EL (cell line): ENCODE data around the gene PTPN1.
"Not testable (repeated sequence)": the region's sequence is repeated elsewhere in the genome, so short reads cannot be mapped to it uniquely, and the experiment has no call there.

Experiments
- DNase-seq: peaks from one replicate; pipeline ENCODE4 v3.0.0-alpha.2; 2016

PTPN1 gene

DNA sequence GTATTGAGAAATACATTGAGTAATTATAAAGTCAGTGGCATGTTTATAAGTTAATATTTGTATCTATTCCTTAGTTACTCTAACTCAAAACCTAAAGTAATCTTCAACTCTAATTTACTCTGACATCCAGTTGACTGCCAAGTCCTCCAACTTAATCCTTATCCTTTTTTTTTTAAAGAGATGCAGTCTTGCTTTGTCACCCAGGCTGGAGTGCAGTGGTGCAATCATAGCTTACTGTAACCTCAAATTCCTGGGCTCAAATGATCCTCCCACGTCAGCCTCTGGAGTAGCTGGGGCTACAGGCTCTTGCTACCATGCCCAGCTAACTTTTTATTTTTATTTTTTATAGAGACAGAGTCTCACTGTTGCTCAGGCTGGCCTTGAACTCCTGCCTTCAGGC lies 24.4 kb downstream of the PTPN1 start:
- peak; percentile 84 for DNase-seq

DNA sequence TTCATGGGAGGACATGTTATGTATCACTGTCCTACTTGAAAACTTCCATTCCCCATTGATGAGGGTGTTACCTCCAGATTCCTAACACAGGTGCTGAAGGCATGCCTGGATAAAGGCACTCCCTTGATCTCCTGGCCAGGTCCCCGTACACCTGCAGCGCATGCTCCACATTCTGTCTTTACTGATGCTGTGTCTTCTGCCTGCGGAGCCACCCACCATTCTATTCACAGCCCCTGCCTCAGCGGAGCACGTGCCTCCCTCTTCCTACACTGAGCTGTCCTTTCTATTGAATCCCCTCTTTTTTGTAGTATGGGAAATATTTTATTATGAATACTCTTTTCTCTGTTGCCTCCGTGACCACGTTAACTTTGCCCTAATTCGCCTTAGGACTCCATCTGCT lies 25.0 kb downstream of the PTPN1 start:
- no peak for DNase-seq

DNA sequence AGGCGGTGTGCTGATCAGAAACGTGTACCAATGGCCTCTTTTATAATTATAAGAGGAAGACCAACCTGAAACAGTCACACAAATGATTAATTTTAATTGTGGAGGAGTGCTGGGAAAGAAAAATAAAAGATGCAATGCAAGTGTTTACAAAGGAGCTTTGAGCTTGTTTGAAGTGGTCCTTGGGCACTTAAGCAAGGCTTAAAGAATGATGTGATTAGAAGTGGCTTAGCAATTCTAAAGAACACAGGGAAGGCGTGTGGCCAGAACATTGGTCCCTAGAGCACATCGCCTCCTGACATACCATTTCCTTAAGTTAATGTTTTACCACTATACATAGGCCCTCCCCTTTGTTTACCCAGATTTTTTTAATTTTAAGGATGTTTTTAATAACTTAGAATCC lies 26.1 kb downstream of the PTPN1 start:
- no peak for DNase-seq

DNA sequence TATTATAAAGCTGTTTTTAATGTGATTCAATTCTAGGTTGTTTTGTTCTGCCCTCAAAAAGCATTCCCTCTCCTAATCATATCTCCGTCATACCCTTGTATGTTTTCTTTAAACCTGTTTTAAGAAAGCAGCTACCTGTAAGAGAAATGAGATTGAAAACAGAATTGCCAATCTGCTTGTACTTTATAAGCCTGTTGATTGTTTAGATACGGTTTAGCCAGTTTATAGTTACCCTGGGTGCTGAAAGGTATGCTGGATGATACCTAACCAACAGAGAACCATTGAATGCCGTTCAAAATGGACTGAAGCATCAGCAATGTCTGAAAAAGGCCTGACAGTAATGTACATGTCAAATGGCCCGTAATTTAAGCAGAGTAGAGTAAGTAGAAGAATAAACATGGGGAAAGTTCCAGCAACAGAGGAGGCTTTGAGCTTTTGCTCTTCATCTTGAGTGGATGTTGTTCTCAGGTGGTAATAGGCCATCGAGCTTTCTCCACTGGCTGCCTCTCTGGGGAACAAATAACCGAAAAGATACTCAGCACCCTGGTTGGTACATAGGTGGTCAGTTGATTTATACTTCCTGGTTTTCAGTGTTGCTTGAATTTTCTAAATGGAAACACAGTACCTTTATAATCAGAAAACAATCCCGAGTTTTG lies 27.5 kb downstream of the PTPN1 start:
- DNase-seq, result no peak

DNA sequence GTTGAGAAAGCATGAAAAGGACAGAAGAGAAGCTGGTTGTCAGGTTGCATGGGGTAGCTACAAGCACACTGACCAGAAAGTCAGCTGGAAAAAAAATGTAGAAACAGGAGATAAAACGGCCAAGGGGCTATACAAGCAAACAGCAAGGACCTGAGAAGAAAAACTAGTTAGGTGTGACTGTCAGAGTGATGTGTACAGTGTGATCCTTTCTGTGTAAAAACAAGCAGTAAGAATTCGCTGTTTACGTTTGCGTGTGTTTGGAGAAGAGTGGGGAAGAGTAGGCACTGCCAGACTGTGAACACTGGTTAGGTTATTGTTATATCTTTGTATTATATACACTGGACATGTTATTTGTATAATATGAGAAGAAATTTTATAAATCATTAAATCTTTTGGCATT lies 28.1 kb downstream of the PTPN1 start:
- no peak for DNase-seq

DNA sequence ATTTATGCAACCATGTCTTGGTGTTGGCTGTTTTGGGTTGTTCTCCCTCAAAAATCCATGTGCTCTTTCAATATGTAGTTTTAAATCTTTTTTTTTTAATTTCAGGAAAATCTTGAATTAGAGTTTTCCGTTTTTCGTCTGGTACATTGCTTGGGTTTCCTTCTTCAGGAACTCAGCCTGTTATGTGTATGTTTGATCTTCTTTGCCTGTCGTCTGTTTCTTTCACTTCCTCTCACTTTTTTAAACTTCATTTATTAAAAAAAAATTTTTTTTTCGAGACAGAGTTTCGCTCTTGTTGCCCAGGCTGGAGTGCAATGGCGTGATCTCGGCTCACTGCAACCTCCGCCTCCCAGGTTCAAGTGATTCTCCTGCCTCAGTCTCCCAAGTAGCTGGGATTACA lies 29.6 kb downstream of the PTPN1 start:
- not testable (repeated sequence) for DNase-seq

DNA sequence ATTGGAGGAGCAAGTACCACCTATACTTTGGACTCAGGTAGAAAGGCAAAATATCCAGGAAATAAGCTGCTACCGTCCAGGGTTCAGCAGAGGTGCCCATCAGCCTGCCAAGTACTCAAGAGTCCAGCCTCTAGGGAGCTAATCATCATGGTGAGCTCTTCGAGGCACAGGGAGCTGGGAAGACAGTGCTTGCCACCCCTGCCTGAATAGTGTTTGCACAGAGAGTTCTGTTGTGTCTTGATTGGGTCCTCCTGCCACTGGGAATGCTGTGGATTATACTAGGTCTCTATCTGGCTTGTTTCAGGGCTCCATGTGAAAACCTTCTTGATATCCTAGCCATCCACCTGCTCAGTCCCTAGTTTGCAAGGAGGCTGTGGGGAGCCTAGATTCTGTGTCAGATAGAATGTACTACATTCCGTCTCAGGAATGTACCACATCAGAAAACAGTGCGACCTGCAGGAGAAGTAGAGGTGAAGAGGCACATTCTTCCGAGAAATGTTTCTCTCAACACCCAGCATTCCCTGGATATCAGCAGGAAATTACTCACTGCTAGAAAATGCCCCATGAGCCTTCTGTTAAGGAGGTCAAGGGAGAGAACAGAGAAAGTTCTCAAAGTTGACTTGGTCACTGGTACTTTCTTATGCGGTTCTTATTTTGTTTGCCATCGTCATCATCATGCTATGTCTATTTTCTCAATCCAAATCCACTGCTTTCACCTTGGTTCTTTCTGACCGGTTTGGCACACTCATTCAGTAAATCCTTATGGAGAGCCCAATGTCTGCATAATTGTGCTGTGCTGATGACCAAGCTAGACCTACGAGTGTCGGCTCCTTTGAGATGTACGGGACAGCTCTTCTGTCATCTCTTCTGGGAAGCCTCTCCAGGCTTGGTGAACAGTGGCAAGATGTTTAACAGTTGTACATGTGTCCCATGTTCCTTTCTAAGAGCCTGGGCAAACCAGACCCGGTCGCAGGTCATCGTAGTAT lies 30.7 kb downstream of the PTPN1 start:
- peak; percentile 97 for DNase-seq

DNA sequence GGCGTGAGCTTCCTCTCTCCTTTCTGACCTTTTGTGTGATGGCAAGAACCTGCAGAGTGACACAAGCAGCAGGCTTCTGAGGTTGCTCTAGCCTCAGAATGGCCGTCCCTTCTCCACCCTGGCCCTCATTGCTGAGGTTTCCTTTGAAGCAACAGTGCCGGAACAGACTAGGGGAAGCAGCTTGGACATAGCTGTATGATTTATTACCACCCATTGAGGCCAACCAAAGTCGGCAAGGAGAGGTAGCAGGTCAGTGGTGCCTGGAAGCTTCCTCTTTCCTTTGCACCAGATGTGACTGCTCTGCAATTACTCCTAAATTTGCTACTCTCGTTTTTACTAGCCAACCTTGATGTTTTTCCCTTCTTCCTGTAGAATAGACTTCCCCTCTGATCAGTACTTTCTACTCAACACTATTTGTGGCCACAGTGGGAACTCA lies 31.4 kb downstream of the PTPN1 start:
- no peak for DNase-seq

DNA sequence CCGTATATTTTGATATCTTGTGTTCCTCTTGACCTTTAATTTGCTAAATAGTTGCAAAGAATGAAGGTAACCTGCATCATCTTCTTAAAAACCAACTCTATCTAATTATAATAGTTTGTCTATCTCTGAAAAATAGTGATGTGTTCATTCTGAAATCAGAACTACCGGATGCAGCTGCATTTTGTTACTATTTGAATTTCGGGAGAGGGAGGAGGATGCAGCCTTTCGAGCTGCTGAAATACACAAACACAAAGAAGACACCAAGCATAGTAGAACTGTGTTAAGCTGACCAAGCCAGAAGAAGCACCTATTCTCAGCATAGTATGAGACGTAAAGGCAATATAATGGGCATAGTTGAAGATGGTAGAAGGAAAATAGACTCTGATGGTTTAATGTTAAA lies 33.1 kb downstream of the PTPN1 start:
- no peak for DNase-seq

DNA sequence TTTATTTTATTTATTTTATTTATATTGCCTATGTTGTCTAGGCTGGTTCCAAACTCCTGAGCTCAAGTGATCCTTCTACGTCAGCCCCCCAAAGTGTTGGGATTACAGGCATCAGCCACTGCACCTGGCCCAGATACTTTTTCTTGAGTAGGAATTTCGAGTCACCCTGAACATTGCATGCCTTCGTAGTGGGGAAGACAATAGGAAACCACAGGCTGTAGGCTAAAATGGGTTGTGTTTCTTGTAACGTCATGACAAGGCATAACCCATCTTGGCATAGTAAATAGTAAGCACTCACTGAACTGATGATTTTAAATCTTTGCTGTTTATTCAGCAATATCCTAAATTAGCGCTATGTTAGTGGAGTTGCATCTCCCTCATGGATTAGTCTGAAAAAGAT lies 34.9 kb downstream of the PTPN1 start:
- DNase-seq, result no peak

DNA sequence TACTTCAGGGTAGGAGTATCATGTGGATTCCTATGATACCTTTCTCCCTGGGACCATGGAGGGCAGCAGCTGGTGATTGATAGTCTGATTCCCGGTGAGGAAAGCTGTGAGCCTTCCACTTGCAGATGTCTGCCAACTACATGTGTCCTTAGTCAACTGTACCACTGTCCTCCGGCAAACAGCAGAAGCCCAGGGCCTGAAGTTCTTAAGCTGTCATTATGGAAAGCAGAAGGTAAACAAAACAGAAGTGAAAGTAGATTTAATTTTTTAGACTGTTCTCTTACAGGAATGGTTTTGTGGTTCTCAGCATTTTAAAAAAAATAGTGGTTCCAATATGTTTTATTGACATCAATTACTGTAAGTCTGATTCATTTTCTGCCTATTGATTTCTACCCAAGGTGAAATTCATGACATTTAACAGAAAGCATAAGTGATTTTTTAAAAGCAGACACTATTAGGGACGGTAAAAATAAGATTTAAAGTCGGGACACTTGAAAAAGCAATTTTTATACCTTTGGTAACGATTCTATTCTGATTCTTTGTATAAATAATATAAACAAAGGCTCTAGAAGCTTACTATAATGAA lies 36.6 kb downstream of the PTPN1 start:
- DNase-seq, result no peak

DNA sequence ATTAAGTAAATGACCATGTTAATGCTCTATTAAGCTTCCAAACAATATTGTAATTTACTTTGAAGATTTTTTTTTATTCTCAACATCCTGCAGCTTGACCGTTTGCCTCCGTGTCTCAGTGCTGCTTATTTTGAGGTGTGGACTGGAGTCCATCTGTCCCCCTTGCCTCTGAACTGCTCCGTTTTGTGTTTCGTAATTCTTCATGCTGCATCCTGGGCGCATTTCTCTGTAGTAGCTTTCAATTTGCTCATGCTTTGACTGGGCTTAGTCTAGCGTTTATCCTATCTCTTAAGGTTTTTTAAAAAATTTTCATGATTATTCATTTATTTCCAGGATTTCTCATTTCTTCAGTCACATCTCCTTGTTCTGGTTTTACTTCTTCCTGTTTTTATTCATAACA lies 37.8 kb downstream of the PTPN1 start:
- no peak for DNase-seq

DNA sequence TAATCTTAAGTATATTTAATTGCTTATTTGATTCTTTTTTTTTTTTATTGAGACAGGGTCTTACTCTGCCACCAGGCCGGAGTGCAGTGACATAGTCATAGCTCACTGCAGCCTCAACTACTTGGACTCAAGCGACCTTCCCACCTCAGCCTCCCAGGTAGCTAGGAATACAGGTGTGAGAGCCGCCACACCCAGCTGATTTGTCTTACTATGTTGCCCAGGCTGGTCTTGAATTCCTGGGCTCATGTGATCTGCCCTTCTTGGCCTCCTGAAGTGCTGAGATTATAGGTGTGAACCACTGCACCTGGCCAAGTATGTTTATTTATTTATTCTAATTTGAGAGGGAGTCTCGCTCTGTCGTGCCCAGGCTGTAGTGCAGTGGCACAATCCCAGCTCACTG lies 38.2 kb downstream of the PTPN1 start:
- no peak for DNase-seq

DNA sequence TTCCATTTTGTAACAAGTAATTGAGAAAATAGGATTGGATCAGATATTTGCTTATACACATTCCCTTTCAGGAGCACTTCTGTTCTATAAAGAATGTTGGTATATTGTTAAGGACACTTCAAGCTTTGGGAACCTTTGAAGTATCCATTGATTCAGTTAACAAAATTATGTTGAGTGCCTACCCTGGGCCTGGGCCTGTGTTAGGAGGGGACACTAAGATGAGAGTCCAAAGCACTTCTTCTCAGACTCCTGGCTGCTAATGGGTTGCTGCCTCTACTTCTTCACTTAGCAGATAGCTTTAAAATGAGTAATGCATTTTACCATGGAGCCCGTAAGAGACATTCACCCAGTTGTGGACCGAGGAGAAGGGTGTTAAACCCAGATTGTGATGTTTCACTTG lies 40.3 kb downstream of the PTPN1 start:
- no peak for DNase-seq

DNA sequence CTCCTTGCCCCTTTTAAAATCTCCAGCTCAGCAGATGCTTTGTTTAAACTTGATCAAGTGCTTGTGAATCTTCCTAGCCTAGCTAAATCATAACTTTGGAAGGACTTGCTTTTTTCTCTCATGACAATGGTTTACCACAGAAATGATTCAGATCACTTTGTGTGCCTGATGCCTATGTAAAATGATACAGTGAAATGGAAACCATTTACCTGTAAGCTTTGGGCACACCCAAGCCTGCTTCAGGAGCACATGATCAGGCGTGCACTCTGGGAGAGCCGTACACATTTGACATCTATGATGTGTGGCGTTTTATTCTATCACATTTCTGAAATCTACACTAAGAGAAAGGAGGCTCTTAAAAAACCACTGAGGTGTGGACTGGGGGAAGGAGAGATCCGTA lies 41.1 kb downstream of the PTPN1 start:
- no peak for DNase-seq

DNA sequence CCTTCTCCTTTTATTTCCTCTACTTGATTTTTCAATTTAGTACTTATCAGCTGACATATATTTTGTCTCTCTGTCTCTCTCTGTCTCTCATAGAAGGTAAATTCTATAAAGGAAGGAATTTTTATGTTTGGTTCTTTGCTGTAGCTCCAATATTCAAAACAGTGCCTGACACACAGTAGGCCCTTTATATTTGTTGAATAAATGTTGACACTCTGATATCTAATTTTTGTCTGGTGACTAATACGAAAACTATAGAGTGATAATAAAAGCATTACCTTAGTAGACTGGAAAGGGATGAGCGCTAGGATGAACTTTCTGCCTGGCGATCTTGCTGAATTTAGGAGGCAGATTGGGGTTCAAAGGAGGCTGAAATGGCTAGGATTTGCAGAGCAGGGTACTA lies 42.8 kb downstream of the PTPN1 start:
- DNase-seq, result no peak

DNA sequence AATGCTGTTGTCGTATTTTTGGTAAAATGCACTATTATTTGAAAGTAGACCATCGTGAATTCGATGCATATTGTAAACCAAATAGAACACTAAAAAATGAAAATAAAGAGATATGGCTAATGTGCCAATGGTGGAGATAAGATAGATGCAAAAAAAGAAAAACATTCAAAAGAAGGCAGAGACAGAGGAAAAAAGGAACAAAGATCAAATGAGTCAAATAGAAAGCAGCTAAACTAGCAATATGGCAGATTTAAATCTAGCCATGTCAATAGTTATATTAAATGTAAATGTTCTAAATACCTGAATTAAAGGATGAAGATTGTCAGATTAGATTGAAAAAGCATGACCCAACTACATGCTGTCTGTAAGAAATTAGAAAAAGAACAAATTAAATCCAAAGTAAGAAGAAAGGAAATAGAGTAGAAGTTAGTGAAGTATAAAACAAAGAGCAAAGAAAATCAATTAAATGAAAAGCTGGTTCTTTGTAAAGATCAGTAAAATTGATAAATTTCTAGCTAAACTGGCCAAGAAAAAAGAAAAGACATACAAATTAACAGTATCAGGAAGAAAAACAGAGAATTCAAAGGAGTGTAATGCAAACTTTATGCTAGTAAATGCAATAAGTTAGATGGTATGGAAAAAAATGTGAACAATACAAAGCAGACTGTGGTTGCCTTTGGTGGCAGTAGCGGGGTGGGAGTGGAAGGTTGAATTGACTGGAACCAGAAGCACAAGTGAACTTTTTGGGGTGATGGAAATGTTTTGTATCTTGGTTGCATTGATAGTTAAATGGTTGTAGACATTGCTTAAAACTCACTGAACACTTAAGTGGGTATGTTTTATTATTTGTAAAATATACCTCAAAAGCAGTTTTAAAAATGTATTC lies 44.8 kb downstream of the PTPN1 start:
- no peak for DNase-seq

DNA sequence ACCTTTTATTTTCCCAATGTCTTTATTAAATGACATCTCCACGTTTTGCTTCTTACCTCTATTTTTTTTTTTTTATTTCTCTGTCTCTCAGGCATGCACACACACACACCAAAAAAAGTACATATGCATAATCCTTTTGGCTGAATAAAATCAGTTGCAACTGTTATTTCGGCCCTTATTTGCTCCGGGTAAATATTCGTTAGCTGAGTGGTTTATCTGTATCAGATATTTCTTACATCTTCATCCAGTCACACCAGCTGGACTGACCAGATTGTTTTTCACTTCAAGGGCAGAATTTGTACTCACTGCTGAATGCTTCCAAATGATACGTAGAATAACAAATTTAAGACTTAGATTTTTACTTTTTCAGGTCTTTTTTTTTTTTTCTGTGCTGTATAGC lies 45.5 kb downstream of the PTPN1 start:
- DNase-seq, result no peak

DNA sequence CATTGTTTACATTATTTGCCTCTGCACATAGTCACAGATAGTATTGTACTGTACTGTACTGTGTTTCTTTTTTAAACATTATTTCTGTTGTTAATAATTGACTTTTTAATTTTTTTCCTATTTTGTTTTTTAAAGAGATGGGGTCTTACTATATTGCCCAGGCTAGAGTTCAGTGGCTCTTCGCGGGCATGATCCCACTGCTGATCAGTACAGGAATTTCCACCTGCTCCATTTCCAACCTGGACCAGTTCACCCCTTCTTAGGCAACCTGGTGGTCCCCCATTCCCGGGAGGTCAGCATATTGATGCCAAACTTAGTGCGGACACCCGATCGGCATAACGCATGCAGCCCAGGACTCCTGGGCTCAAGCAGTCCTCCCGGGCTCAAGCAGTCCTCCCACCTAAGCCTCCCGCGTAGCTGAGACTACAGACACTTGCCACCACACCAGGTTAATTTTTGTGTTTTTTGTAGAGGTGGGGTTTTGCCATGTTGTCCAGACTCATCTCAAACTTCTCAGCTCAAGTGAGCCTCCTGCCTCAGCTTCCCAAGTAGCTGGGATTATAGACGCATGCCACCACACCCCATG lies 47.5 kb downstream of the PTPN1 start:
- DNase-seq, result no peak

DNA sequence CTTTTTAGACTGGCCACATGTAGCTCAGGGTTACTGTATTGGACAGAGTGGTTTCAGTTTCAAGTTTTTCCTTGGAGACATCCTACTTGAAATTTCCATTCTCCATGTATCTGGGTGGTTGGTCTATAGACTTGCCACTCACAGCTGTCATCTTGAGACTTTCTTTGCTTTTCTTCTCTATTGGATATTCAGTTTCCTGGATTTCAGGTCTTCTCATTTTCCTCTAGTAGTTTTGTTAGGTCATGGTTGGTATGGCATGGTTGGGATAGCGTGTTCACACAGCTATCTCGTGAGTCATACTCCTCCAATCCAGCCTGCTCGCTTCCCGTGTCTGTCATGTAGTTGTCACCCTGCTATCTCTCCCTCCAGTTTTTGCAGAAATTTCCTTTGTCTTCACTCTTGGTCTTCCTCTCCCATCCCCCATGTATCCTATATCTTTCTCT lies 48.3 kb downstream of the PTPN1 start:
- DNase-seq, result peak; percentile 93

DNA sequence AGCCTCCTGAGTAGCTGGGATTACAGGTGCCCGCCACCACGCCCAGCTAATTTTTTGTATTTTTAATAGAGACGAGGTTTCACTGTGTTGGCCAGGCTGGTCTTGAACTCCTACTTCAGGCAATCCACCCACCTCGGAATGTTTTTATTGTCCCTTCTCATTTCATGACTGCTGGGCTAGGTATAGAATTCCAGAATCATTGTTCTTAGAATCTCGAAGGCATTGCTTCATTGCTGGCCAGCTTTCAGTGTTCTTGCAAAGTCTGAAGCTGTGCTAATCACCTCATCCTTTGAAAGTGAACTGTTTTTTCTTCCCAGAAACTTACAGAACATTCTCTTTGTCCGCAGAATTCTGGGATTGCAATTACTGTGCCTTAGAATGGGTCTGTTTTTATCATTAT lies 49.0 kb downstream of the PTPN1 start:
- no peak for DNase-seq

DNA sequence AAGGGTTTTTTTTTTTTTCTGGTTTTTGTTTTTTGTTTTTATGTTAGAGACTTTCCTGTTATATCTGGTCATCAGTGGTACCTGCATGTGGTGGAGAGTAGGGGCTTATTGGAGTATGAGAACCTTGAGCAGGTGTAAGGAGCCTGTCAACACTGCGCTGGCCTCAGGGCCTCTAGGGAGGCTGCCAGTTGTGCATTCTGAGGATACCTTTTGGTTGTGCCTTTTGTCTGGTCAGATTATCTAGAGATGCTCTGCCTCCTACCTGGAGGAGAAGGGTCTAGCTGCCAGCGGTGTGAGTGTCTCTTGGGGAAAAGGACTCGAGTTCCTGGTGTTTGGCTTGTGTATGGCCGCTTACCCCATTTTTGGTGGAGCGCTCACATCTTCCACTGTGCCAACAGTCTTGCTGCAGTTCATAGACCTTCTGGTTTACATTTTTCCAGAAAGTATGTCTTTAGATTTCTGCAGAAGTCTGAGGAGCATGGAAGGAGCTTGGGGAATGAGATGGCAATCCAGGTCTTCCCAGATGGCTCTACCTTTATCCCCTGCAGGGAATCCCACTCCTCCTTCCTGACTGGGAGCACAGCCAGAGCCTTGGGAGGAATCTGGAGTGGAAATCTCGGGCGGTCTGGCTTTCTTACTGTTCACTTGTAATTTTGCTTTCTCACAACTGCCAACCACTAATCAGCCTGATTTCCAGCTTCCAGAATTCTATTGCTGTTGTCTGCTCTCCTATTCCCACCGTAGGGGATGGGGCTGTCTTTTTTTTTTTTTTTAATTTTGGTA lies 49.9 kb downstream of the PTPN1 start:
- no peak for DNase-seq
